ENCODE measurements around the gene HCN4.

HCN4 gene

GRCh38 chr15:73345658-73346057 lies 23.1 kb downstream of the HCN4 start:
- no peak for DNase-seq (ENCODE audit: low spot score)

GRCh38 chr15:73344056-73344455 lies 24.7 kb downstream of the HCN4 start:
- DNase-seq (ENCODE audit: low spot score): no peak

- DNase-seq (ENCODE audit: low spot score): no peak
Observed at GRCh38 chr15:73341886-73342600, 26.7 kb downstream of the HCN4 start.

- no peak for DNase-seq (ENCODE audit: low spot score)
Observed at GRCh38 chr15:73340502-73341192, 28.1 kb downstream of the HCN4 start.

- DNase-seq (ENCODE audit: low spot score): no peak
Observed at GRCh38 chr15:73338606-73339374, 30.0 kb downstream of the HCN4 start.

- DNase-seq (ENCODE audit: low spot score): no peak
Observed at GRCh38 chr15:73338058-73338457, 30.7 kb downstream of the HCN4 start.

GRCh38 chr15:73337187-73337586 lies 31.6 kb downstream of the HCN4 start:
- DNase-seq (ENCODE audit: low spot score): no peak

GRCh38 chr15:73336756-73337155 lies 32.0 kb downstream of the HCN4 start:
- no peak for DNase-seq (ENCODE audit: low spot score)

GRCh38 chr15:73335471-73335870 lies 33.3 kb downstream of the HCN4 start:
- DNase-seq (ENCODE audit: low spot score): no peak

GRCh38 chr15:73335026-73335425 lies 33.7 kb downstream of the HCN4 start:
- no peak for DNase-seq (ENCODE audit: low spot score)

- DNase-seq (ENCODE audit: low spot score): no peak
Observed at GRCh38 chr15:73334086-73334485, 34.7 kb downstream of the HCN4 start.

GRCh38 chr15:73333001-73333400 lies 35.8 kb downstream of the HCN4 start:
- DNase-seq (ENCODE audit: low spot score): no peak

GRCh38 chr15:73331991-73332925 lies 36.5 kb downstream of the HCN4 start:
- DNase-seq (ENCODE audit: low spot score): no peak

GRCh38 chr15:73331501-73331900 lies 37.3 kb downstream of the HCN4 start:
- DNase-seq (ENCODE audit: low spot score): no peak

- DNase-seq (ENCODE audit: low spot score): no peak
Observed at GRCh38 chr15:73330206-73331051, 38.3 kb downstream of the HCN4 start.

GRCh38 chr15:73329501-73330200 lies 39.1 kb downstream of the HCN4 start:
- DNase-seq (ENCODE audit: low spot score): no peak

GRCh38 chr15:73328981-73329380 lies 39.8 kb downstream of the HCN4 start:
- DNase-seq (ENCODE audit: low spot score): no peak

GRCh38 chr15:73328149-73328820 lies 40.5 kb downstream of the HCN4 start:
- DNase-seq (ENCODE audit: low spot score): no peak

- DNase-seq (ENCODE audit: low spot score): no peak
Observed at GRCh38 chr15:73326157-73326556, 42.6 kb downstream of the HCN4 start.
